Measurements from ENCODE around the gene PTX4.

PTX4 gene

DNA sequence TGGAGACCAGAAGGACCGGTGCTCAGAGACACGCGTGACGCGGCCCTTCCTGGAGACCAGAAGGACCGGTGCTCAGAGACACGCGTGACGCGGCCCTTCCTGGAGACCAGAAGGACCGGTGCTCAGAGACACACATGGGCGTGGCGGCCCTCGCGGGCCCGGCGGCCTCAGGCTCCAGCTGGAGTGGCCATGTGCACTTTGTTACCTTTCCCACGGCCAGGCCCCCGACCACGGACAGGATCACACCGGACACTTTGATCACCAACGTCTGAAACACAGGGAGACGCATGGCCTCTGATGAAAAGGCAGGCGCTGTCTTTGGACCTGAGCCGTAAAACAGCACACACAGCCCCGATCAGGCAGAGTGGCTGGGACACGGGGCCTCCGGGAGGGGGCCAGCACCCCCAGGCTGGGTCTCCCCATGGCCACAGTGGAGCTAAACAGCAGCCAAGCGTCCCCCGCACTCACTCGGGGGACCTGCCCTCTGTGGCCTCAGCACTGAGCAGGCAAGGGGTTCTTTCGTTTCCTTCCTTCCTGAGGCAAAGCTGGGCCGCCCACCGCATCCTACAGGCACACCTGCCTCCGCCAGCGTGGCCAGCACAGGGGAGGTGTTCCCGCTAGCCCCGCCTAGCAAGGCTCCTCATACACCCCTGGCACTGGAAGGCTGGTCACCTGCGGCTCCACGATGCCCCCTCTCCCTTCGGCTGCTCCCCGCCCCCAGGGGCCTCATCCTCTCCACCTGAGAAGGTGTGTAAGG lies 31.1 kb downstream of the PTX4 start:
- TF ChIP-seq TAF1 (IDR thresholded peaks at IDR 0.05; ENCODE audit: low read depth) (no peak), TEAD4 (IDR thresholded peaks at IDR 0.05) (no peak), CEBPB (IDR thresholded peaks at IDR 0.05) (no peak), EP300 (IDR thresholded peaks at IDR 0.05; ENCODE audit: borderline replicate concordance) (no peak), FOXM1 (IDR thresholded peaks at IDR 0.05; ENCODE audit: borderline replicate concordance, low read depth) (no peak), EGR1 (IDR thresholded peaks at IDR 0.05) (no peak), CREB1 (IDR thresholded peaks at IDR 0.05; ENCODE audit: low read depth) (no peak), ZBTB7A (IDR thresholded peaks at IDR 0.05; ENCODE audit: low read depth) (no peak), RAD21 (IDR thresholded peaks at IDR 0.05; ENCODE audit: low read depth) (no peak), YY1 (IDR thresholded peaks at IDR 0.05; ENCODE audit: low read depth) (no peak), TCF12 (IDR thresholded peaks at IDR 0.05; ENCODE audit: low read depth) (no peak), NFIC (IDR thresholded peaks at IDR 0.05) (no peak)
- TF ChIP-seq, protein P1, sequence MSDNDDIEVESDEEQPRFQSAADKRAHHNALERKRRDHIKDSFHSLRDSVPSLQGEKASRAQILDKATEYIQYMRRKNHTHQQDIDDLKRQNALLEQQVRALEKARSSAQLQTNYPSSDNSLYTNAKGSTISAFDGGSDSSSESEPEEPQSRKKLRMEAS (IDR thresholded peaks at IDR 0.05), result no peak
- TF ChIP-seq, protein P2, sequence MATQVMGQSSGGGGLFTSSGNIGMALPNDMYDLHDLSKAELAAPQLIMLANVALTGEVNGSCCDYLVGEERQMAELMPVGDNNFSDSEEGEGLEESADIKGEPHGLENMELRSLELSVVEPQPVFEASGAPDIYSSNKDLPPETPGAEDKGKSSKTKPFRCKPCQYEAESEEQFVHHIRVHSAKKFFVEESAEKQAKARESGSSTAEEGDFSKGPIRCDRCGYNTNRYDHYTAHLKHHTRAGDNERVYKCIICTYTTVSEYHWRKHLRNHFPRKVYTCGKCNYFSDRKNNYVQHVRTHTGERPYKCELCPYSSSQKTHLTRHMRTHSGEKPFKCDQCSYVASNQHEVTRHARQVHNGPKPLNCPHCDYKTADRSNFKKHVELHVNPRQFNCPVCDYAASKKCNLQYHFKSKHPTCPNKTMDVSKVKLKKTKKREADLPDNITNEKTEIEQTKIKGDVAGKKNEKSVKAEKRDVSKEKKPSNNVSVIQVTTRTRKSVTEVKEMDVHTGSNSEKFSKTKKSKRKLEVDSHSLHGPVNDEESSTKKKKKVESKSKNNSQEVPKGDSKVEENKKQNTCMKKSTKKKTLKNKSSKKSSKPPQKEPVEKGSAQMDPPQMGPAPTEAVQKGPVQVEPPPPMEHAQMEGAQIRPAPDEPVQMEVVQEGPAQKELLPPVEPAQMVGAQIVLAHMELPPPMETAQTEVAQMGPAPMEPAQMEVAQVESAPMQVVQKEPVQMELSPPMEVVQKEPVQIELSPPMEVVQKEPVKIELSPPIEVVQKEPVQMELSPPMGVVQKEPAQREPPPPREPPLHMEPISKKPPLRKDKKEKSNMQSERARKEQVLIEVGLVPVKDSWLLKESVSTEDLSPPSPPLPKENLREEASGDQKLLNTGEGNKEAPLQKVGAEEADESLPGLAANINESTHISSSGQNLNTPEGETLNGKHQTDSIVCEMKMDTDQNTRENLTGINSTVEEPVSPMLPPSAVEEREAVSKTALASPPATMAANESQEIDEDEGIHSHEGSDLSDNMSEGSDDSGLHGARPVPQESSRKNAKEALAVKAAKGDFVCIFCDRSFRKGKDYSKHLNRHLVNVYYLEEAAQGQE (IDR thresholded peaks at IDR 0.05; ENCODE audit: low read depth), result no peak
- TF ChIP-seq, protein P3, sequence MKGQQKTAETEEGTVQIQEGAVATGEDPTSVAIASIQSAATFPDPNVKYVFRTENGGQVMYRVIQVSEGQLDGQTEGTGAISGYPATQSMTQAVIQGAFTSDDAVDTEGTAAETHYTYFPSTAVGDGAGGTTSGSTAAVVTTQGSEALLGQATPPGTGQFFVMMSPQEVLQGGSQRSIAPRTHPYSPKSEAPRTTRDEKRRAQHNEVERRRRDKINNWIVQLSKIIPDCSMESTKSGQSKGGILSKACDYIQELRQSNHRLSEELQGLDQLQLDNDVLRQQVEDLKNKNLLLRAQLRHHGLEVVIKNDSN (IDR thresholded peaks at IDR 0.05), result no peak

DNA sequence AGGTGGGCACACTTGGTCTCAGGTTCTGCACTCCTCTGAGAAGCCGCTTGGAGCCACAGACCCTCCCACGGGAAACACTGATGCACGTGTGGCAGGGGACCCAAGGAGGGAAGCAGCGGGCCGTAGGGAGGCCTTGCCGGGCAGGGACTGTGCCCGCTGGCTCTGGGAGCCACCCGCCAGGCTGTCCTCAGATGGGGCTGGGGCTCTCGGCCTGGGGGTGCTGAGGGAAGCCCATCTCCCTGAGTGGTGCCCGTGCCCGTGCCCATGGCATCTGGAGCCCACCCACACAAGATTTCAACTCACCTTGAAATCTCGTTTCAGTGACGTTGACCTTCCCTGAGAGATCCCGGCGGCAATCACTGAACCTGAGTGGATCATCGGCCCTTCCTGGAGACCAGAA lies 31.8 kb downstream of the PTX4 start:
- TF ChIP-seq ZBTB7A (IDR thresholded peaks at IDR 0.05; ENCODE audit: low read depth) (no peak), NFIC (IDR thresholded peaks at IDR 0.05) (no peak)

DNA sequence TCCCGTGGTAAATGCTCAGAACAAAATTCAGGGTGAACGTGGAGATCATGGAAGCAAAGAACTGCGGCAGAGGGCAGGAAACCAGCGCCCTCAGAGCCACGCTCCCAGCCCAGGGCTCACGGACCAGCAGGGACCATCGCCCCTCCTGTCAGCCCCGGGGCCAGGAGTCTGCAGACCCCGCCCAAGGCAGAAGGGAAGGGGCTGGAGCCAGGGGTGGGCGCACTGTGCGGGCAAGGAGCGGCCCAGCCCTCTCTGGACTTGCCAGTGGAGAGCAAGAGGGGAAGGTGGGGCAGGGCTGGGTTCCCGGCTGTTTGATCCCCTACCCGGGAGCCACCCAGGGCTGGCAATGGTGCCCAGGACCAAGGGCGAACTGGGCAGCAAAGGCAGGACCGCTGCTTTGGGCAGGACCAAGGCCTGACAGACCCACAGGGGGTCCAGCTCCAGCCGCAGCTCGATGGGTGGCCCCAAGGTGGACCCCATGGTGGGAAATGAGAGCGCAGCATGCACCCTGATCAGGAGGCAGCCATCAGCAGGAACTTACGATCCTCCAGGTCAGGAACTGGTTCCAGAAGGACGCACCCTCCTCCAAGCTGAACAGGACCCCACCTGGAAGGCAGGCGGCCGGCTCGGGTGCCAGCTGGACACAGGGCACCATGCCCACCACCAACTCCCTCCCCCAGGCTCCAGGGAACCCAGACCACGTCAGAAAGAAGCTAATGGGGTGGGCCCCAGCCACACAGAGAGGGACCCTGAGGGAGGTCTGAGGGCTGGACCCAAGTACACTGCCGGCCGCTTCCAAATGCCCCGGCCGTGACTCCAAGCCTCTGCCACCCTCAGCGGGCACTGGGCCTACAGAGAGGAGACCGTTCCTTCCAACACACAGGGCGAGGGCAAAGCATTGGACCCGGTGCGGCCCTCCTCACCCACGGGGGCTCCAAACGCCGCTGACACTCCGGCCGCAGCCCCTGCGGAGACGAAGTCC lies 33.3 kb downstream of the PTX4 start:
- TF ChIP-seq EGR1 (IDR thresholded peaks at IDR 0.05) (no peak), TEAD4 (IDR thresholded peaks at IDR 0.05) (no peak), YY1 (IDR thresholded peaks at IDR 0.05; ENCODE audit: low read depth) (no peak), NFIC (IDR thresholded peaks at IDR 0.05) (no peak), CEBPB (IDR thresholded peaks at IDR 0.05) (no peak), TAF1 (IDR thresholded peaks at IDR 0.05; ENCODE audit: low read depth) (no peak), TCF12 (IDR thresholded peaks at IDR 0.05; ENCODE audit: low read depth) (no peak), EP300 (IDR thresholded peaks at IDR 0.05; ENCODE audit: borderline replicate concordance) (no peak), RAD21 (IDR thresholded peaks at IDR 0.05; ENCODE audit: low read depth) (no peak), FOXM1 (IDR thresholded peaks at IDR 0.05; ENCODE audit: borderline replicate concordance, low read depth) (no peak), ZBTB7A (IDR thresholded peaks at IDR 0.05; ENCODE audit: low read depth) (no peak), CREB1 (IDR thresholded peaks at IDR 0.05; ENCODE audit: low read depth) (no peak)
- TF ChIP-seq, protein P1 (IDR thresholded peaks at IDR 0.05), result no peak
- TF ChIP-seq, protein P2 (IDR thresholded peaks at IDR 0.05; ENCODE audit: low read depth), result no peak
- TF ChIP-seq, protein P3 (IDR thresholded peaks at IDR 0.05), result no peak

DNA sequence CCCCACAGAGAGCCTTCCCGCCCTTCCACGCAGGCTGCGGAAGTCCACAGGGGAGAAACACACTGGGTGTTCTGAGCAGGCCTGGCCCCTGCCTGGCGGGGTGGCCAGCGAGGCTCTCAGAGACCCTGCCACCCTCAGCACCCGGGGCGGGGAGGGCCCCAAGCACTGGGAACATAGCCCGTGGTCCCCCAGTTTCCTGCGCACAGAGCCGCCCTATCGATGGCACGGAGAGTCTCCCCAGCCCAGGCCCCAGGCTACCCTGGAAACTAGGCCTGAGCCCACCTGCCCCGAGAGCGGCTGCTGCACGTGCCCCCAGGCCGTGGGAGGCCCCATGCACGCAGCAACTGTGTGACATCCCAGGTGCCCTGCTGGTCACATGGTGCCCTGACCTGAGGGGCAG lies 34.2 kb downstream of the PTX4 start:
- TF ChIP-seq RAD21 (IDR thresholded peaks at IDR 0.05; ENCODE audit: low read depth), result no peak
- TF ChIP-seq, protein P1 (IDR thresholded peaks at IDR 0.05), result no peak
- no peak for TF ChIP-seq ZBTB7A (IDR thresholded peaks at IDR 0.05; ENCODE audit: low read depth)
- no peak for TF ChIP-seq TAF1 (IDR thresholded peaks at IDR 0.05; ENCODE audit: low read depth)
- TF ChIP-seq TEAD4 (IDR thresholded peaks at IDR 0.05), result no peak
- no peak for TF ChIP-seq TCF12 (IDR thresholded peaks at IDR 0.05; ENCODE audit: low read depth)
- no peak for TF ChIP-seq FOXM1 (IDR thresholded peaks at IDR 0.05; ENCODE audit: borderline replicate concordance, low read depth)
- TF ChIP-seq EP300 (IDR thresholded peaks at IDR 0.05; ENCODE audit: borderline replicate concordance), result no peak
- no peak for TF ChIP-seq CEBPB (IDR thresholded peaks at IDR 0.05)
- TF ChIP-seq, protein P3 (IDR thresholded peaks at IDR 0.05), result no peak
- TF ChIP-seq, protein P2 (IDR thresholded peaks at IDR 0.05; ENCODE audit: low read depth), result no peak
- no peak for TF ChIP-seq NFIC (IDR thresholded peaks at IDR 0.05)
- TF ChIP-seq EGR1 (IDR thresholded peaks at IDR 0.05), result no peak
- TF ChIP-seq CREB1 (IDR thresholded peaks at IDR 0.05; ENCODE audit: low read depth), result no peak
- no peak for TF ChIP-seq YY1 (IDR thresholded peaks at IDR 0.05; ENCODE audit: low read depth)
